ENCODE data around the gene DHRS2. TPM values are rescaled to one million over a fixed set of nuclear protein-coding genes. Genes with fewer than 3 reads are reported as not detected.

DHRS2 gene
- total and polyA plus RNA-seq, 2 of the 4 experiments (the other 2 are of a cell fraction): 0.12 to 0.18 TPM

GRCh38 chr14:23660290-23661226 lies 24.4 kb downstream of the DHRS2 start:
- H4K20me1 ChIP-seq (ENCODE audit: insufficient read depth, low read length): no peaks in the 10 kb centered on the region
- no peak overlapping the region for H2AK5ac ChIP-seq (ENCODE audit: low read depth, low read length)
- TF ChIP-seq CTCF (conservative IDR thresholded peaks at IDR 0.05; ENCODE audit: low read depth, low read length) (no peak), FOS (IDR thresholded peaks at IDR 0.05; ENCODE audit: low read depth, low read length) (no peak), CHD1 (IDR thresholded peaks at IDR 0.05; ENCODE audit: low read depth, low read length) (no peak), BHLHE40 (IDR thresholded peaks at IDR 0.05; ENCODE audit: low read depth, low read length) (no peak), RCOR1 (IDR thresholded peaks at IDR 0.05; ENCODE audit: insufficient replicate concordance, low read length) (no peak), CEBPB (IDR thresholded peaks at IDR 0.05; ENCODE audit: low read depth, low read length) (no peak), NFE2L2 (IDR thresholded peaks at IDR 0.05; ENCODE audit: low read depth, low read length) (no peak), MAFK (IDR thresholded peaks at IDR 0.05; ENCODE audit: low read depth, low read length) (no peak), RFX5 (IDR thresholded peaks at IDR 0.05; ENCODE audit: low read depth, low read length) (no peak), RAD21 (IDR thresholded peaks at IDR 0.05; ENCODE audit: low read length) (no peak), SMC3 (IDR thresholded peaks at IDR 0.05; ENCODE audit: low read depth, low read length) (no peak), MXI1 (IDR thresholded peaks at IDR 0.05; ENCODE audit: borderline replicate concordance, low read depth, low read length) (no peak), POLR2A (IDR thresholded peaks at IDR 0.05; ENCODE audit: low read depth, low read length) (no peak), USF2 (IDR thresholded peaks at IDR 0.05; ENCODE audit: low read depth, low read length) (no peak)
- TF ChIP-seq, protein P1, sequence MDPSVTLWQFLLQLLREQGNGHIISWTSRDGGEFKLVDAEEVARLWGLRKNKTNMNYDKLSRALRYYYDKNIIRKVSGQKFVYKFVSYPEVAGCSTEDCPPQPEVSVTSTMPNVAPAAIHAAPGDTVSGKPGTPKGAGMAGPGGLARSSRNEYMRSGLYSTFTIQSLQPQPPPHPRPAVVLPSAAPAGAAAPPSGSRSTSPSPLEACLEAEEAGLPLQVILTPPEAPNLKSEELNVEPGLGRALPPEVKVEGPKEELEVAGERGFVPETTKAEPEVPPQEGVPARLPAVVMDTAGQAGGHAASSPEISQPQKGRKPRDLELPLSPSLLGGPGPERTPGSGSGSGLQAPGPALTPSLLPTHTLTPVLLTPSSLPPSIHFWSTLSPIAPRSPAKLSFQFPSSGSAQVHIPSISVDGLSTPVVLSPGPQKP (IDR thresholded peaks at IDR 0.05; ENCODE audit: borderline replicate concordance, low read depth, low read length): no peak
- no peak overlapping the region for H4K91ac ChIP-seq (ENCODE audit: insufficient read depth, low read depth, low read length)
- H3K18ac ChIP-seq (ENCODE audit: low read depth, low read length): no peak overlapping the region
- no peak overlapping the region for H3K4ac ChIP-seq (ENCODE audit: low read depth, low read length)
- H3K23ac ChIP-seq (ENCODE audit: low read depth, low read length): no peak overlapping the region
- POLR2A ChIA-PET (ENCODE audit: unreplicated experiment): no interaction called here
- H2AFZ ChIP-seq (replicated peaks; ENCODE audit: low read length, poor library complexity): no peak overlapping the region
- no peaks in the 10 kb centered on the region for H3K4me1 ChIP-seq (ENCODE audit: control insufficient read depth, insufficient read depth, low read length)
- H2BK20ac ChIP-seq (ENCODE audit: low read depth, low read length): no peak overlapping the region
- no peak for ATAC-seq (ENCODE audit: low read depth)
- H4K5ac ChIP-seq (ENCODE audit: low read depth, low read length): no peak overlapping the region
- no peak overlapping the region for H2BK120ac ChIP-seq (ENCODE audit: low read depth, low read length)
- 16% methylated on average over 5 of the region's 11 CpGs; no CpG with 5 or more reads in 1 of the 2 experiments for WGBS, 2 experiments (ENCODE audit: extremely low coverage in 2 of 2, insufficient read length in 1 of 2)
- no peak overlapping the region for H4K8ac ChIP-seq (ENCODE audit: low read depth in 2 of 2, low read length in 2 of 2)
- dilution Hi-C loops (cut with HindIII; ENCODE audit: low sequenced_read_pairs, unreplicated experiment): no loop called here
- H2BK15ac ChIP-seq (ENCODE audit: low read depth, low read length): no peak overlapping the region
- no peak overlapping the region for H2AK9ac ChIP-seq (replicated peaks; ENCODE audit: low read depth, low read length, poor library complexity)
- no peak overlapping the region for H3K9ac ChIP-seq (ENCODE audit: low read depth, low read length)
- no peaks in the 10 kb centered on the region for H3K79me1 ChIP-seq (ENCODE audit: low read depth in 1 of 2, low read length in 2 of 2)
- H3K9me3 ChIP-seq (ENCODE audit: control insufficient read depth, insufficient read depth, low read length): no peaks in the 10 kb centered on the region
- no peak overlapping the region for H2BK5ac ChIP-seq (ENCODE audit: low read depth, low read length, poor library complexity, severe bottlenecking)
- no peak overlapping the region for H3K27ac ChIP-seq (ENCODE audit: insufficient read depth, low read length)
- DNase-seq: no peak
- H3K14ac ChIP-seq (replicated peaks; ENCODE audit: low read depth, low read length): no peak overlapping the region
- intact Hi-C loops (cut with micrococcal nuclease): no loop called here
- BruUV-seq (replicated peaks): no TSS peak
- no peak overlapping the region for H3K56ac ChIP-seq (ENCODE audit: extremely low read depth, insufficient read depth, low read length)
- H3K9me1 ChIP-seq (ENCODE audit: insufficient read depth, low read length): no peaks in the 10 kb centered on the region
- in situ Hi-C loops (cut with MboI; ENCODE audit: low sequenced_read_pairs): no loop called here
- no peak overlapping the region for H3K4me2 ChIP-seq (ENCODE audit: low read depth, low read length)
- H3K27me3 ChIP-seq (ENCODE audit: control insufficient read depth, insufficient read depth, low read length): peaks cover 4% of the 10 kb centered on the region; the same call in 1 of the 2 replicates
- CTCF ChIA-PET: no interaction called here
- no peak overlapping the region for H3K4me3 ChIP-seq (ENCODE audit: insufficient read depth, low read depth, low read length)
- no peaks in the 10 kb centered on the region for H3K36me3 ChIP-seq (ENCODE audit: control insufficient read depth, insufficient read depth, low read length)
